ENCODE data around the gene DDAH1. TPM values are rescaled to one million over a fixed set of nuclear protein-coding genes. Genes with fewer than 3 reads are reported as not detected.

DDAH1 gene
- total RNA-seq, 1 experiment from 2014 or later, result 36.3 TPM

- no peaks in the 10 kb centered on the region for H3K27me3 ChIP-seq (ENCODE audit: insufficient read depth, low read length)
- H3K9ac ChIP-seq (ENCODE audit: extremely low read depth, insufficient read length, low read length), result no peak overlapping the region
- no peak overlapping the region for H3K18ac ChIP-seq (ENCODE audit: insufficient read length, low read depth, low read length)
- peaks cover 4 to 9% of the 10 kb centered on the region in 2 experiments; a peak in 4 of 5 replicates for H3K9me3 Mint-ChIP-seq
- H3K4ac ChIP-seq (ENCODE audit: low read depth, low read length), result no peak overlapping the region
- no peak overlapping the region for H2AK5ac ChIP-seq (ENCODE audit: insufficient read length, low read length)
- peak; percentile 81 for TF ChIP-seq CTCF (conservative IDR thresholded peaks at IDR 0.05)
- DNase-seq, result peak; percentile 72
- H4K20me1 ChIP-seq (ENCODE audit: control insufficient read depth, insufficient read depth, insufficient read length), result no peaks in the 10 kb centered on the region
- H3K79me1 ChIP-seq (ENCODE audit: insufficient read depth, low read depth, low read length, poor library complexity, severe bottlenecking), result no peaks in the 10 kb centered on the region
- H4K8ac ChIP-seq (replicated peaks; ENCODE audit: insufficient read length, low read depth, low read length), result no peak overlapping the region
- no peak overlapping the region for H3K14ac ChIP-seq (ENCODE audit: insufficient read depth, low read length)
- H3K4me3 Mint-ChIP-seq, result no peak overlapping the region
- H3K9me3 ChIP-seq (ENCODE audit: control insufficient read depth, low read depth, low read length), result no peaks in the 10 kb centered on the region
- H3K36me3 Mint-ChIP-seq (ENCODE audit: insufficient read depth in 1 of 3, low read depth in 3 of 3), result peaks cover 0 to 17% (median 0%) of the 10 kb centered on the region in 3 experiments; a peak in 4 of 7 replicates
- H3K4me1 ChIP-seq (ENCODE audit: insufficient read depth, low read length), result no peaks in the 10 kb centered on the region
- no peak overlapping the region for H3T11ph ChIP-seq (ENCODE audit: low read length)
- no peaks in the 10 kb centered on the region for H3K79me2 ChIP-seq (ENCODE audit: insufficient read depth, low read length)
- no peak overlapping the region for H2BK12ac ChIP-seq (ENCODE audit: insufficient read length, low read depth, low read length)
- no peak overlapping the region for H4K5ac ChIP-seq (ENCODE audit: insufficient read length, low read depth, low read length)
- H2BK20ac ChIP-seq (ENCODE audit: low read depth, low read length, poor library complexity, severe bottlenecking), result no peak overlapping the region
- peaks cover 2% of the 10 kb centered on the region for H3K27me3 Mint-ChIP-seq (ENCODE audit: low read depth)
- H2BK15ac ChIP-seq (ENCODE audit: low read depth, low read length), result no peak overlapping the region
- H3K4me1 Mint-ChIP-seq, result peaks cover 5 to 7% of the 10 kb centered on the region in 2 experiments
- H3K23ac ChIP-seq (ENCODE audit: insufficient read length, low read depth, low read length), result no peak overlapping the region
- no peak overlapping the region for H4K91ac ChIP-seq (ENCODE audit: insufficient read length, low read depth, low read length)
- WGBS (ENCODE audit: extremely low coverage, insufficient read length, low lambda C conversion rate), result no CpG with 5 or more reads among the region's 3 CpGs
- no peak overlapping the region for H3K56ac ChIP-seq (ENCODE audit: insufficient read length, low read depth, low read length)
- no peaks in the 10 kb centered on the region for H3K23me2 ChIP-seq (ENCODE audit: insufficient read length, low read depth, low read length, poor library complexity, severe bottlenecking)
- no peak overlapping the region for H2BK5ac ChIP-seq (ENCODE audit: insufficient read length, low read length)
- no peak overlapping the region for H3K27ac ChIP-seq (ENCODE audit: insufficient read length, low read depth, low read length)
- no peak overlapping the region for H3K4me2 ChIP-seq (ENCODE audit: insufficient read depth, insufficient read length, low read length)
- peak overlapping the region; percentile 70 for H2AFZ ChIP-seq (ENCODE audit: low read length)
- H2BK120ac ChIP-seq (ENCODE audit: low read depth, low read length, poor library complexity, severe bottlenecking), result no peak overlapping the region
- H3K27ac Mint-ChIP-seq, result peak overlapping the region in 1 of 3 experiments; percentile 41; a peak in 2 of 7 replicates
Observed at GRCh38 chr1:85502625-85503083, 37.7 kb upstream of the DDAH1 start.

Measured in H9 (cell line).